HG02885 (cell line): ENCODE results near the gene TRIM72.
"Not testable (repeated sequence)": the region's sequence is repeated elsewhere in the genome, so short reads cannot be mapped to it uniquely, and the experiment has no call there.

ENCODE experiments used
- ATAC-seq: cut with Tn5 transposase; IDR thresholded peaks from one replicate; pipeline ENCODE4 v1.9.1; 2021; ENCODE audit warnings: mild to moderate bottlenecking; ENCODE audit not compliant: unreplicated experiment, poor library complexity

Gene TRIM72

DNA sequence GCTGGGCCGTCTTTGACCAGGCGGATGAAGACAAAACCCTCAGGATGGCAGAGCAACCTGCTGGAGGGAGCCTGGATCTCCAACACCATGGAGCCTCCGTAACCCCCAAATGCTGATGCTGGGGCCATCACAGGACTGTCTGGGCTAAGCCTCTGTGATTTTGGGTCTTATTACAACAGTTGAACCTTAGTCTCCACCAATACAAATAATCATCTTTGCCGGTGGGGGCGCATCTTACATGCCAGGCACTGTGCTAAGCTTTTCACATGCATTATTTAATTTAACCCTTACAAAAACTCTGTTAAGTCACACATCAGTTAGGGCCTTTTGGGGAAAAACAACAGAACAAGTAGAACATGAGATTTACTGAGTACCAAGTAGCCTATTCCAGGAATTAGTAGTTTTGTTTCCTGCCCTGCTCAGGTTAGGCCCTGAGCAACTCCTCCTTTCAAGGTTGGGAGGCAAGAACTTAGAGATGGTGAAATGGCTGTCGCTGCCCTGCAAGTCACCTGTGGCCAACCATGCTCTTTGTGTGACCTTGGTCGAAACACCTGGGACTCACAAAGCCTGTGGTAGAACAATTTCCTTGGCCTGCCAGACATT, 37.0 kb downstream of the TRIM72 start:
- ATAC-seq, result no peak

GRCh38 chr16:31251435-31251834, 37.5 kb downstream of the TRIM72 start:
- ATAC-seq, result no peak

DNA sequence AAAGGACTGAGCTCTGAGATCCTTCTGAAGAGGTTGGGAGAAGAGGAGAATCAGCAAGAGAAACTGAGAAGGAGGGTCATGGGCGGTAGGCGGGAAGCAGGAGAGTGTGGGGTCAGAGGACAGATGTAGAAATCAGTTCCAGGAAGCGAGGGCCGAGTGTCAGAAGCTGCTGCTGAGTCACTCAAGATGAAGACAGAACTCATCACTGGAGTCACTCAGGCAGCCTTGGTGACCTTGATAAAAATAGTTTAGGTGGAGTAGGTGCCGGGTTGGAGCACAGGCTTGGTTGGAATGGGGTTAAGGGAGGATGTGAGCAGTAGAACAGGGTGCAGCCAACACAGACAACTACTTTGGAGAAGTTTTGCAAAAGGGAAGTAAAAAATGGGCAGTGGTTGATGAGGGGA, 39.7 kb downstream of the TRIM72 start:
- ATAC-seq, result no peak

- ATAC-seq, result no peak
These were observed 42.5 kb downstream of the TRIM72 start for GRCh38 chr16:31256466-31256865.

- no peak for ATAC-seq
These were observed 44.4 kb downstream of the TRIM72 start for GRCh38 chr16:31258366-31258765.

DNA sequence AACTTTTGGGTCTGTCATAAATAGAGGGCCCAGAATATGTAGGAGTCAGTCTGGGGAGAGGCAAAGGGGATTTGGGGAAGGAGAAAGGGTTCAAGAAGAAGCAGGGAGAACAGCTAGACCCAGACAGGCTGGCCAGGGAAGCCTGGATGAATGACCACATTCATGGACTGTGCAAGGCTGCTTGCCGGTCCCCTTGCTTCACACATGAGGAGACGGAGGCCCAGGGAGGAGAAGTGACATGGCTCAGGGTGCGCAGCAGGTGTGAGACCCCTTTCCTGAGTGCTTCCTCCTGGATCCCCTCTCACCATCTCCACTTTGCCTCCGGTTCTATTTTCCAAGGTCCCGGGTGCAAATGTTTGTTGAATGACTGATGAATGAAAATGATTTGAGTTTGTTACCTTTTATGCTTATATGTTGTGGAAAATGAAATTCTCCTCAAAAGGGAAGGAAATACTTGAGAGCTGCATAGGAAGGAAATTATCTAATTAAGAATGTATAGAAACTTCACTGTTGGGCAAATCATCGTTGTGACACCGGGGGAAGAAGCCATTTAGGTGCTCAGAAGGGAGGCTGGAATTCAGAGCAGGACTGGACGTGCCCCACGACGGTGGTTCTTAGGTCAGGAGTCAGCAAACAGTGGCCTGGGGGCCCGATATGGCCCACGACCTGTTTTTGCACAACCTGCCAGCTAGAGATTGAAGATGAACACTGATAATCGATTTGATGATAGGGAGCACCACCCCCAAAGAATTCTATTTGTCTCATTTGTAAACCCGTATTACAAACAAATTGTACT, 46.4 kb downstream of the TRIM72 start:
- no peak for ATAC-seq

DNA sequence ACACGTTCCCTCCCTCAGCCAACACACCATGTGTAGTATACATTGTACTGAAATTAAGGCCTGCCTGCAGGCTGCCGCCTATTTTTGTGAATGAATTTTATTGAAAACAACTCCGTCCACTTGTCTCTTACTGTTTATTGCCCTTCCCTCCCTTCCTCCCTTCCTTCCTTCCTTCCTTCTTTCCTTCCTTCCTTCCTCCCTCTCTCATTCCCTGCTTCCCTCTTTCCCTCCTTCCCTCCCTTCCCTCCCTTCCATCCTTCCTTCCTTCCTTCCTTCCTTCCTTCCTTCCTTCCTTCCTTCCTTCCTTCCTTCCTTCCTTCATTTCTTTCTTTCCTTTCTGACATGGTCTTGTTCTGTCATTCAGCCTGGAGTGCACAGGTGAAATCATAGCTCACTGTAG, 48.2 kb downstream of the TRIM72 start:
- no peak for ATAC-seq

DNA sequence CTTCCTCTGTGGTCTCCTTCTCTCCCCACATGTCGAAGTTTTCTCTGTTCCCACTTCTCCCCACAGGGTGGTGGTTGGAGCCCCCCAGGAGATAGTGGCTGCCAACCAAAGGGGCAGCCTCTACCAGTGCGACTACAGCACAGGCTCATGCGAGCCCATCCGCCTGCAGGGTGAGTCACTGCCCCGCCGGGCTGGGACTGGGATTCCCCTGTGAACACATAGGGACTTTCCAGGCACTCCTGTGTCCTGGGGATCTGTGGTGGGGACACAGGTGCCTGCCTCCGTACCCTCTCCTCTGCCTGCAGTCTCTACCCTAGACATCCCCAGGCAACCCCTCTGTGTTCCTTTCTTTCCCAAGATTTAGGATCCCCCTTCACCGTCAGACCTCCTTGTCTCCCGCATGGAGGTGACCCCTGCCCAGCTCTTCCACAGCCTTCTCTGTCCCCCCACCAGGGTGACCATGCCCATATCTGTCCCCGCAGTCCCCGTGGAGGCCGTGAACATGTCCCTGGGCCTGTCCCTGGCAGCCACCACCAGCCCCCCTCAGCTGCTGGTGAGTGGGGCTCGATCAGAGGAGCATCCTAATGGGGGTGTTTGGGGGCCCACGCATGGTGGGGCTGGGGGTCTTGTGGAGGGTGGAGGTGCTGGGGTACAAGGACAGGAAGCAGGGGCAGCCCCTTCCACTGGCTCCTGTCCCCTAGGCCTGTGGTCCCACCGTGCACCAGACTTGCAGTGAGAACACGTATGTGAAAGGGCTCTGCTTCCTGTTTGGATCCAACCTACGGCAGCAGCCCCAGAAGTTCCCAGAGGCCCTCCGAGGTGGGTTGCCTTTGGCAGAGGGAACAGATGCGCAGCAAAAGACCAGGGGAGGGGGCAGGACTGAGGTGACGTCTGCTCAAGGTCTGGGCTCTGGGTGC, 51.7 kb downstream of the TRIM72 start:
- ATAC-seq, result peak; percentile 87

DNA sequence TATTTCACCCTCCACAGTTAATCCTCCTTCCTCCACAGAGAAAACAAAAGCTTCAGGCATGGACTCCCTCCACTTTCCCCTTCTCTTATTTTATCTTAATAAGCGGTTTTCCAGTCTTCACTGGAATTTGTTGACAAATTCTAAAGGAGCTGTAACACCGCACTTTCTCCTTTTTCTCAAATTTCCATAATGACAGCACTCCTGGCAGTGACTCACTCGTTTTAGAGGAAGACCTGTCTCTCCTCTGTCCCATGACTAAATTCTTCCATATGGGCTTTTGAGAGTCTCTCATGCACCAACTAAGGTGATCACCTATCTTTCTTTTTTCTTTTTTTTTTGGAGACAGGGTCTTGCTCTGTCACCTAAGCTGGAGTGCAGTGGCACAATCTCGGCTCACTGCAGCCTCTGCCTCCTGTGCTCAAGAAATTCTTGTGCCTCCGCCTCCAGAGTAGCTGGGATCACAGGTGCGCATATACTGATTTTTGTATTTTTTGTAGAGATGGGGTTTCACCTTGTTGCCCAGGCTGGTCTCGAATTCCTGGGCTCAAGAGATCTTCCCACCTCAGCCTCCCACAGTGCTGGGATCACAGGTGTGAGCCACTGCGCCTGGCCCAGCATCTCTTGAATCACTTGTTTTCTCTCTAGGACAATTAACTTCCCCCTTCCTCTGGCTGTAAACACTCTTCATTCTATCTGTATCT, 53.6 kb downstream of the TRIM72 start:
- no peak for ATAC-seq

- no peak for ATAC-seq
These were observed 54.1 kb downstream of the TRIM72 start for GRCh38 chr16:31268033-31268365.

DNA sequence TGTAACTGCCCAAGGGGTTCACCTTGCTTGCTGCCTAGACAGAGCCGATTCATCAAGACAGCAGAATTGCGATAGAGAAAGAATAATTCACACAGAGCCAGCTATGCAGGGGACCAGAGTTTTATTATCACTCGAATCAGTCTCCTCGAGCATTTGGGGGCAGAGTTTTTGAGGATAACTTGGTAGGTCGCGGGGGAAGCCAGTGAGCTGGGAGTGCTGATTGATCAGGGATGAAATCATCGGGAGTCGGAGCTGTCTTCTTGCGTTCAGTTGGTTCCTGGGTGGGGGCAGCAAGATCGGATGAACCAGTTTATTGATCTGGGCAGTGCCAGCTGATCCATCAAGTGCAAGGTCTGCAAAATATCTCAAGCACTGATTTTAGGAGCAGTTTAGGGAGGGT, 55.0 kb downstream of the TRIM72 start:
- ATAC-seq, result no peak

DNA sequence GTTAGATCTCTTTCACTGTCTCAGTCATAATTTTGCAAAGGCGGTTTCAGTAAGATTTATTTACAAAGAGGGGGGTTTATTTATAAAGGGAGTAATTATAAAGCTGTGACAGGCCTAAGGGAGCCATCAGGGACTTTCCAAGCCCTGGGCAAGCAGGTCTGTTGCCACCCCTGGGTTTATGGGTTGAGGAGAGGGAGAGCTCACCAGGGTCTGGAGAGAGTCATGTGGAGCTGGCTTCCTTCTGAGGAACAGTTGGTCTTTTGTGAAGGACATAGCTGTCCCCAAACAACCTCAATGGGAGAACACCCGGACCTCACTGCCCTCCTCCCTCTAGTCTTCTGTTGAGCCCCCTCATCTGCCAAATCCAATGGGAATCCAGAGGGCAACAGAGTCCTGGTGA, 55.6 kb downstream of the TRIM72 start:
- ATAC-seq, result no peak

DNA sequence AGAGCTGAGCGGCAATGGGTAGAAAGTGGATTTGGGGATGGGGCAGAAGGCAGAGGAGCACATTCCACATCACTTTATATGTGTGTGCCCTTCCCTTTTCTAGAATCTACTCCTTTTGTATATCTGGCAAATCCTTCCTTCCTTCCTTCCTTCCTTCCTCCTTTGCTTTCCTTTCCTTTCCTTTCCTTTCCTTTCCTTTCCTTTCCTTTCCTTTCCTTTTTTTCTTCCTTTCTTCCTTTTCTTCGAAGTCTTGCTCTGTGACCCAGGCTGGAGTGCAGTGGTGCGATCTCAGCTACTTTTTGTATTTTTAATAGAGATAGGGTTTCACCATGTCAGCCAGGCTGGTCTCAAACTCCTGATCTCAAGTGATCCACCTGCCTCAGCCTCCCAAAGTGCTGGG, 56.1 kb downstream of the TRIM72 start:
- ATAC-seq, result not testable (repeated sequence)

DNA sequence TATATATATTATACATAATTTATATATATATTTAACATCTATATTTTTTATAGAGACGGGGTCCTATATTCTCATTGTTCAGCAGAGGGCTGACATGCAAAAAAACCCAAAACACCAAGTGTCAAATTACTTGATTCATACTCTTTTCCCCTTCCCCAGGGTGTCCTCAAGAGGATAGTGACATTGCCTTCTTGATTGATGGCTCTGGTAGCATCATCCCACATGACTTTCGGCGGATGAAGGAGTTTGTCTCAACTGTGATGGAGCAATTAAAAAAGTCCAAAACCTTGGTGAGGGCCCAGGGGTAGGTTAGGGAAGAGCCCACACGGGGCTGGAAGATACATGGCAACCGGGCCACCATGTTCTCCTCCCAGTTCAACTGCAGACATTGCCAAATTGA, 56.9 kb downstream of the TRIM72 start:
- no peak for ATAC-seq

GRCh38 chr16:31271621-31272190, 57.8 kb downstream of the TRIM72 start:
- ATAC-seq, result no peak

DNA sequence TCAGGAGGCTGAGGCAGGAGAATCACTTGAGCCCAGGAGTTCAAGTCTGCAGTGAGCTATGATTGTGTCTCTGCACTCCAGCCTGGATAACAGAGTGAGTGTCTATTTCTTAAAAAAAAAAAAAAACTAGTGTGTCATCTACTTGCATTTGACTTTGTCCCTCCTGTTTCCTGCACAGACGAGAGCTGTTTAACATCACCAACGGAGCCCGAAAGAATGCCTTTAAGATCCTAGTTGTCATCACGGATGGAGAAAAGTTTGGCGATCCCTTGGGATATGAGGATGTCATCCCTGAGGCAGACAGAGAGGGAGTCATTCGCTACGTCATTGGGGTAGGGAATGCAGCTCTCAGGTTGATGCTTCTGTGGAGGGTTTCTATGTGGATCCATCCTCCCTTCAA, 59.3 kb downstream of the TRIM72 start:
- no peak for ATAC-seq

DNA sequence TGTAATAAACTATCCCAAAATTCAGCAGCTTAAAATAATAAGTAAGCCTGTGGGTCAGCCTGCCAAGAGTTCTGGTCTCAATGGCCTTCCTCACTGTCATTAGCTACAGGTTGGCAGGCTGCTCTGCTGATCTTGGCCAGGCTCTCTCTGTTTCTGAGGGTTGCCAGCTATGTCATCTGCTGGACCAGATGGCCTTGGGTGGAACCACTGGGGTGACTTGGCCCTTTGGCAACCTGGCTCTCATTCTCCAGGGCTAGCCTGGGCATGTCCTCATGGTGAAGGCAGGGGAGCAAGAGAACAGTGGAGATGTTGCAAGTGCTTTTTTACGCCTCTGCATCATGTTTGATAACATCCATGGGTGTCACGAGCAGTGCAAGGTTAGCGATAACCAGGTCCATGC, 59.8 kb downstream of the TRIM72 start:
- no peak for ATAC-seq

DNA sequence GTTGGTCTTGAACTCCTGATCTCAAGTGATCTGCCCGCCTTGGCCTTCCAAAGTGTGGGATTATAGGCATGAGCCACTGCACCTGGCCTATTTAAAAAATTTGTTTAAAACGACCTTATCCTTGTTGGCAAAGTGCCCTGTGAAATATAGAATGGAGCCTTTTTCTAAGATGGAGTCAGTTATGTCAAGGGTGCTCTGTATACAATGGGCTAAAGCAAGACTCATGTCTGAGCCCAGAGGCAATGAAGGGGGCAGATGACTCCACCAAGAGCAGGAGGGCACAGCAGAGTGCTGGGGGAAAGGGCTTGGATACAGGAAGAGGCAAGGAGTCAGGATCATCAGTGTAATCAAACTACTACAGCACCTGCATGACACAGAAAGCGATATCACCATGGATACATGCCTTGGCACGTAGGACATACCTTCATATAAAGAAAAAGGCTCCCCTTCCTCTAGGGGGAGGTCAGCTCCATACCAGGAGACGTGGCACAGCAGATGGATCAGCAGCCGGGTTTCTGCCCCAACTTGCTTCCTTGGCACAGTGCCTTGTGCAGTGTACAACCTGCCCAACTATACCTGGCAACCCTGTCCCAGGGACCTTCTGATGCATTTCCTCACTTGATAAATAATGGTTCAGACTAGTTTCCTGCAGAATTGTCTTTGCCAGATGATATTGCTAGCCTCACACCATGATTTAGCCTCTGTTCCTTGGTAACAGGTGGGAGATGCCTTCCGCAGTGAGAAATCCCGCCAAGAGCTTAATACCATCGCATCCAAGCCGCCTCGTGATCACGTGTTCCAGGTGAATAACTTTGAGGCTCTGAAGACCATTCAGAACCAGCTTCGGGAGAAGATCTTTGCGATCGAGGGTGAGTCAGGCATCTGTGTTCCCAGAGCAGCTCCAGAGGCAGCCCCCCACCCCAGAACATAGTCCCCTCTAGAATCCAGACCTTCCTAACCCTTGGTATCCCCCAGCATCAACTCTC, 61.2 kb downstream of the TRIM72 start:
- ATAC-seq, result no peak

GRCh38 chr16:31276600-31276999, 62.7 kb downstream of the TRIM72 start:
- ATAC-seq, result no peak
